ENCODE results near the gene MEMO1.

GRCh38 chr2:31969178-31969577 lies 41.6 kb downstream of the MEMO1 start:
- no peak for TF ChIP-seq CTCF (IDR thresholded peaks at IDR 0.05)
- no peak for TF ChIP-seq EZH2 (IDR thresholded peaks at IDR 0.05; ENCODE audit: borderline replicate concordance, insufficient read depth, low read depth, low read length, poor library complexity, severe bottlenecking)
